Camera-type eye (tissue), 1 donor: Measurements from ENCODE around the gene TULP1. TPM values are rescaled to one million over a fixed set of nuclear protein-coding genes. Genes with fewer than 3 reads are reported as not detected.

ENCODE experiments used
- total RNA-seq: library from RNA; depleted of rRNA; stranded (reverse); fragments of >200 nt; gene quantifications from one replicate; pipeline ENCODE4 v1.2.3, GENCODE V29; 2014

The TULP1 gene
- total RNA-seq, result 78.5 TPM

GRCh38 chr6:35512740-35513139 is at the start of gene TULP1:
Gene TULP1, minus strand, starts transcription at chr6:35512896. Its CDS starts 38 bp downstream, at chr6:35512858.

GRCh38 chr6:35496841-35497570 is 15.7 kb downstream of the TULP1 start, which contains the start of gene TEAD3:
Gene TEAD3, minus strand, starts transcription at chr6:35497079.

GRCh38 chr6:35468181-35468979 is 44.3 kb downstream of the TULP1 start, which contains the start of gene RPL10A:
Gene RPL10A, plus strand, starts transcription at chr6:35468401. Its CDS starts 34 bp downstream, at chr6:35468435.

GRCh38 chr6:35452183-35453090 is 60.3 kb downstream of the TULP1 start, which contains the start of gene FANCE:
Gene FANCE, plus strand, starts transcription at chr6:35452338. Its CDS starts 208 bp downstream, at chr6:35452546.

Other genes starting within 250 kb of the TULP1 start
- gene DEF6, start 215.1 kb downstream of the TULP1 start, total RNA-seq, result 7.1 TPM
- 9.4 TPM for gene PPARD, start 170.3 kb downstream of the TULP1 start, total RNA-seq
- gene FANCE, start 60.6 kb downstream of the TULP1 start, total RNA-seq, result 9.3 TPM
- gene RPL10A, start 44.5 kb downstream of the TULP1 start, total RNA-seq, result 925 TPM
- gene TEAD3, start 15.8 kb downstream of the TULP1 start, total RNA-seq, result 11.1 TPM
- gene FKBP5, start 176.0 kb upstream of the TULP1 start, total RNA-seq, result 12.7 TPM
- gene ARMC12, start 224.1 kb upstream of the TULP1 start, total RNA-seq, result 0.38 TPM